Gastroesophageal sphincter (tissue), 3 donors: ENCODE data around the gene E2F7.

Experiments used
- POLR2AphosphoS5 ChIP-seq: sonication (generic); formaldehyde crosslinking; IDR thresholded peaks from one replicate; pipeline ENCODE4 v1.6.1; 2017; ENCODE audit warnings: antibody characterized with exemption
- TF ChIP-seq, protein P1 (sequence below), 4 experiments: fragments of 200-600 bp in 2 of 4; fragments of 450-650 bp in 2 of 4; sonication (generic) in 1 of 4; IDR thresholded peaks; one replicate each; pipeline ENCODE4 v1.5.1; 2017 to 2019; ENCODE audit warnings: antibody characterized with exemption in 4 of 4, mild to moderate bottlenecking in 2 of 4, moderate library complexity in 2 of 4

DNA sequence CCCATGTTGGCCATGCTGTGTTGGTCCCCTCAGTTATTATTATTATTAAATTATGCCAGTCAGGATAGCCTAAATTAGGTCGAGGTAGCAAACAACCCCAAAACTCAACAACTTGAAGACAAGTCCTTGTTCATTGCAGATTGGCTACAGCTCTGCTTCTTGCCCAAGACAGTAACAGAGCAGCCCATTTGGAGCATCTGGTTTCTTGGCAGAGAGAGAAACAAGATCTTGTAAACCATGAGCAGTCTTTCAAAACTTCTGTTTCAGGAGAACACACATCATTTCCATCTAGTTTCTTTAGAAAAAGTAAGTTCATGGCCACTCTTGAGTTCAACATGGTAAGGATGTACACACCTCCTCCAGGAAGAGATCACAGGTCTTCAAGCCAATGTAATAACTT is 52.3 kb downstream of the E2F7 start:
- TF ChIP-seq, protein P1, sequence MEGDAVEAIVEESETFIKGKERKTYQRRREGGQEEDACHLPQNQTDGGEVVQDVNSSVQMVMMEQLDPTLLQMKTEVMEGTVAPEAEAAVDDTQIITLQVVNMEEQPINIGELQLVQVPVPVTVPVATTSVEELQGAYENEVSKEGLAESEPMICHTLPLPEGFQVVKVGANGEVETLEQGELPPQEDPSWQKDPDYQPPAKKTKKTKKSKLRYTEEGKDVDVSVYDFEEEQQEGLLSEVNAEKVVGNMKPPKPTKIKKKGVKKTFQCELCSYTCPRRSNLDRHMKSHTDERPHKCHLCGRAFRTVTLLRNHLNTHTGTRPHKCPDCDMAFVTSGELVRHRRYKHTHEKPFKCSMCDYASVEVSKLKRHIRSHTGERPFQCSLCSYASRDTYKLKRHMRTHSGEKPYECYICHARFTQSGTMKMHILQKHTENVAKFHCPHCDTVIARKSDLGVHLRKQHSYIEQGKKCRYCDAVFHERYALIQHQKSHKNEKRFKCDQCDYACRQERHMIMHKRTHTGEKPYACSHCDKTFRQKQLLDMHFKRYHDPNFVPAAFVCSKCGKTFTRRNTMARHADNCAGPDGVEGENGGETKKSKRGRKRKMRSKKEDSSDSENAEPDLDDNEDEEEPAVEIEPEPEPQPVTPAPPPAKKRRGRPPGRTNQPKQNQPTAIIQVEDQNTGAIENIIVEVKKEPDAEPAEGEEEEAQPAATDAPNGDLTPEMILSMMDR (IDR thresholded peaks at IDR 0.05): no peak
- TF ChIP-seq POLR2AphosphoS5: no peak
